Epithelial cell of proximal tubule (primary cell): ENCODE data around the gene ZFP36. TPM values are rescaled to one million over a fixed set of nuclear protein-coding genes. Genes with fewer than 3 reads are reported as not detected.
"Not testable (repeated sequence)": the region's sequence is repeated elsewhere in the genome, so short reads cannot be mapped to it uniquely, and the experiment has no call there.

Experiments
- DNase-seq: peaks from one replicate; pipeline ENCODE4 v3.0.0-alpha.2; 2011; ENCODE audit warnings: low read depth
- H3K4me3 ChIP-seq: 2 replicates; pipeline ENCODE4 v1.5.1; 2011; ENCODE audit warnings: low read depth, mild to moderate bottlenecking, low read length
- total RNA-seq: library from RNA; depleted of rRNA; stranded (reverse); fragments of >200 nt; gene quantifications from 2 replicates; pipeline ENCODE4 v1.2.3, GENCODE V29; 2015
- TF ChIP-seq, protein P1 (sequence below): conservative IDR thresholded peaks from 2 replicates; pipeline ENCODE4 v1.5.1; 2012; ENCODE audit warnings: low read depth, mild to moderate bottlenecking, low read length

Gene ZFP36
- total RNA-seq, 1 donor from 2014 or later, result 10.0 TPM

DNA sequence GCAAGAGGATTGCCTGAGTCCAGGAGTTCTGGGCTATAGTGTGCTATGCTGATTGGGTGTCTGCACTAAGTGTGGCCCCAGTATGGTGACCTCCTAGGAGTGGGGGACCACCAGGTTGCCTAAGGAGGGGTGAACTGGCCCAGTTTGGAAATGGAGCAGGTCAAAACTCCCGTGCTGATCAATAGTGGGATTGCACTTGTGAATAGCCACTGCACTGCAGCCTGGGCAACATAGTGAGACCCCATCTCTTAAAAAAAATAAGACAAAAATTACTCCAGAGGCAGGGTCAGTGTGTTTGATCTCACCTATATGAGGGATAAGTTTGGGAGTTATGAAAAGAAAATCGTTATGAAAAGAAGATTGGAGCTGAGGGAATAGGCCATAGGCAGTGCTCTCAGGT lies 37.4 kb upstream of the ZFP36 start:
- no peak overlapping the region for H3K4me3 ChIP-seq
- no peak for DNase-seq
- TF ChIP-seq, protein P1, sequence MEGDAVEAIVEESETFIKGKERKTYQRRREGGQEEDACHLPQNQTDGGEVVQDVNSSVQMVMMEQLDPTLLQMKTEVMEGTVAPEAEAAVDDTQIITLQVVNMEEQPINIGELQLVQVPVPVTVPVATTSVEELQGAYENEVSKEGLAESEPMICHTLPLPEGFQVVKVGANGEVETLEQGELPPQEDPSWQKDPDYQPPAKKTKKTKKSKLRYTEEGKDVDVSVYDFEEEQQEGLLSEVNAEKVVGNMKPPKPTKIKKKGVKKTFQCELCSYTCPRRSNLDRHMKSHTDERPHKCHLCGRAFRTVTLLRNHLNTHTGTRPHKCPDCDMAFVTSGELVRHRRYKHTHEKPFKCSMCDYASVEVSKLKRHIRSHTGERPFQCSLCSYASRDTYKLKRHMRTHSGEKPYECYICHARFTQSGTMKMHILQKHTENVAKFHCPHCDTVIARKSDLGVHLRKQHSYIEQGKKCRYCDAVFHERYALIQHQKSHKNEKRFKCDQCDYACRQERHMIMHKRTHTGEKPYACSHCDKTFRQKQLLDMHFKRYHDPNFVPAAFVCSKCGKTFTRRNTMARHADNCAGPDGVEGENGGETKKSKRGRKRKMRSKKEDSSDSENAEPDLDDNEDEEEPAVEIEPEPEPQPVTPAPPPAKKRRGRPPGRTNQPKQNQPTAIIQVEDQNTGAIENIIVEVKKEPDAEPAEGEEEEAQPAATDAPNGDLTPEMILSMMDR, result no peak

DNA sequence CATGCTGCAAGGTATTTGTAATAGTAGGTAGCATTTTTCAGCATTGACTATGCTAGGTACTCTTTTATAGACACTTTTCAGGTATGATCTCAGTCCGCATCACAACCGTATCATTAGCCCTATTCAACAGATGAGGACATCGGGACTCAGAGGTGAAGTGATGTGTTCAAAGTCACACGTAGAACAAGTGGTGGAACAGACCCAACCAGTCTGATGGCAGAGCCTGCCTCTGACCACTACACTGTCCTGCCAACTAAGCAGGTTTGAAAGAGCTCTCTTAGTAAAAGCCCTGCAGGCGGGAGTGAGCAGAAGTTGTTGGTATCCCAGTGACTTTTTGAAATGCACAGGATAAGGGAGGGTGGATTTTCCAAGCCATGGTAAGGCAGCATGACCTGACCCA lies 35.9 kb upstream of the ZFP36 start:
- TF ChIP-seq, protein P1, result no peak
- DNase-seq, result no peak
- no peak overlapping the region for H3K4me3 ChIP-seq

DNA sequence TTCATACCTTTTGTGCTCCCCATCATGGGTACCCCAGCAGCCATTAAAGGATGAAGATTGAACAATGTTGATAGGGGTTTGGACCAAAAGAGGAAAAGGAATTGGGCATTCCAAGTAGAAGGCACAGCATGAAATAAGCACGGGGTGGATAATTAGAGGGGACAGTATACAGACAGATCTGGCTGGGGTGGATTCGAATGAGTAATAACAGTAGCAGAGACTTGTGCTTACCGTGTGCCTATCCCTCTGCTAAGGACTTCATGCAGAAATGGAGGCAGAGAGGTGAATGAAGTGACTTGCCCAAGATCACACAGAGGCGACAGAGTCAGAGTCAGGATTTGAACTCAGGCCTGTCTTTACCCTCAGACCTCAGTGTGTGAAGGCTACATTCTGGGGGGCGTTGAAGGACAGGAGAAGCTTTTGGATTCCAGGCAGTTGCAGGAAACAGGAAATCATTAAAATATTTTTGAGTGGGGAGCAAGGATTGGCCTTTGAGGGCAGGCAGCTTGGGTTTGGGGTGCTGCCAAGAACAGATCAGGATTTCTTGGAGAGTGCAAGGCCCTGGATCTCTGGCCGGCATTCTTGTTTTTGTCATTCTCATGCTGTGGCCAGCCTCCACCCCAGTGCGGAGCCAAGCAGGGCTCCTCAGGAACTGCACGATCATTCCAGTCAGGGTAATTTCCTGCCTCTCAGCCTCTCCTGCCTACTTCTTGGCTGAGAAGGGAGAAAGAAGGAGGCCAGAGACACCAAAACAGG lies 34.4 kb upstream of the ZFP36 start:
- TF ChIP-seq, protein P1, result no peak
- no peak for DNase-seq
- H3K4me3 ChIP-seq, result no peak overlapping the region

DNA sequence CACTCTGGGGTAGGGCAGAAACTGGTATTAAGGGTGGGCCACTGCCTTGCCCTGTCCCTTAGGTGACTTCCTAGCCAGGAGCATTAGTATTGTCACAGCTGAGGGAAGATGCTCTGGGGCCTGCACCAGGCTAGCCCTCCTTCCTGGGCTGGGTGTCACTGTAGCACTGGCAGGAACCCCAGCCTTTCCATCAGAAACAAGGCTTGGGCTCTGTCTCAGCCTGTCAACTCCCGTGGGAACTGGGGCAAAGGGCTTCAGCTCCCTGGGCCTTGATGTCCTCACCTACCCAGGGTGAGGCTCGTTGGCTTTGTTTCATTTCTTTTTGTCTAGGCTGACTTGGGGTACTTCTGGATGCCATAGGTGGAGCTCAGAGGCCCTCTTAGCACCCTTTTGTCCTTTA lies 33.7 kb upstream of the ZFP36 start:
- no peak overlapping the region for H3K4me3 ChIP-seq
- TF ChIP-seq, protein P1, result no peak
- no peak for DNase-seq

DNA sequence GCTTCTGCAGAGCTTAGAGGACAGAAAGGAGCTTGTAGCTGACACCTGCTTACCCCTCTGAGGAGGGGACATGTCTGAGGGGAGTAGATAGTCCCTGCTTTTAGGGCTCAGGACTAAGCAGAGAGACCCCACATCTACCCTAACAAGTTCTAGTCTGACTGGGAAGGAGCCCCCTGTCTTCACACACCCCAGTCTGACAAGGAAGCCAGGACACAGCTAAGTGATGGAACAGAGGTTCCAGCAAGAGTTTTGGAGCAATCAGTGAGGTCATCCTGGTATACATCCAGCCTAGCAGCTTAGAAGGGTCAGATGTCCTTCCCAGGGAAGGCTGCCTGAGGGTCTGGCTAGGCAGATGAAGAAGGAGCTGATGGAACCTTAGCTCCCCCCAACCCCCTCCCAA lies 30.7 kb upstream of the ZFP36 start:
- no peak overlapping the region for H3K4me3 ChIP-seq
- DNase-seq, result no peak
- TF ChIP-seq, protein P1, result no peak

DNA sequence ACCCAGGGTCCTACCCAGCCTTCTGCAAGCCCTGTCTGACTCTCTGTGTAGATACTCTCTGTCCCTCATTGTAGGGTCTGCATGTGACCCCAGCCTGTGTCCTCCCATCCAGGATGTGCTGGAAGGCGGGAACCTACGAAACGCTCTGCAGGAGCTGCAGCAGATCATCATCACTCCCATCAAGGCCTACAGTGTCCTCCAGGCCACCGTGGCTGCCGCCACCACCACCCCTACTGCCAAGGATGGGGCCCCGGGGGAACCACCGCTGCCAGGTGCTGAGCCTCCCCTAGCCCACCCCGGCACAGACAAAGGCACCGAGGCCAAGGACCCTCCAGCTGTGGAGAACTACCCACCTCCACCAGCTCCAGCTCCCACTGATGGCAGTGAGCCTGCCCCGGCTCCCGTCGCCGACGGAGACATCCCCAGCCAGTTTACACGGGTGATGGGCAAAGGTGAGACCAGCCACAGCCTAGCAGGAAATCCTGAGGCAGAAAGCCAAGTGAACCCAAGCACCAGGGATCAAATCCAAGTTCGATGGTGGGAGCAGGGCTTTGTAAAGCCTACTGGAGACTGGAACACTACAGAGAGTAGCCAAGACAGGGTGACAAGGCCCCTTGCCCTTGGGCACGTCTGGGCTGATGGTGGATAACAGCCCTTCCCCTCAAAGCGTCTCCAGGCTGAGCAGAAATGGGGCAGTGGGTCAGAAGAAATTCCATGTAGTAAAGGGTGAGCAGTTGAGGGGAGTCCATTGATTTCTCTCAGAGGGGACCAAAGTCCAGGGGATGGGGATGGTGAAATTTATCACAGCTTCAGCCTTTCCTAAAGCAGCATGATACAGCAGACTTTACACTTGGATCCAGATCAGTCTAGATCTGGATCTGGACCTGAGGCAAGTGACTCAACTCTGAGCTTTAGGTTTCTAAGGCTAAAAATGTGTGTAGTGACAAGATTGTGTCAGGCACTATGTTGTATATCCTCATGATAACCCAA lies 29.0 kb upstream of the ZFP36 start:
- no peak for DNase-seq
- TF ChIP-seq, protein P1, result no peak
- no peak overlapping the region for H3K4me3 ChIP-seq

DNA sequence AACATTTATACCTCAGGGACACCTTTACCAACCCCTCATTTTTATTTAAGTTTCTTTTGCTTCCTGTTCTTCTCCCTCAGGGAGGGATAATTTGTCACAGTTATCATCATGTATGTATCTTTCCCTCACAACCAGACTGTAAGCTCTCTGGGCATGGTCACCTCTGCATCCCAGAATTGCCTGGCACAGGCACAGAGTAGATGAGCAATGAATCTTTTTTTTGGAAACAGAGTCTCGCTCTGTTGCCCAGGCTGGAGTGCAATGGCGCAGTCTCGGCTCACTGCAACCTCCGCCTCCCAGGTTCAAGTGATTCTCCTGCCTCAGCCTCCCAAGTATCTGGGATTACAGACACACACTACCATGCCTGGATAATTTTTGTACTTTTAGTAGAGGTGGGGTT lies 27.3 kb upstream of the ZFP36 start:
- DNase-seq, H3K4me3 ChIP-seq: not testable (repeated sequence)
